Activated naive CD4-positive, alpha-beta T cell treated with anti-CD3 and anti-CD28 coated beads, Interleukin-2, amount 50 U/mL, for 24 hours (primary cell): Measurements from ENCODE around the gene DAZAP1.
A peak's percentile ranks its signal among the peaks of the same experiment; 100 is the strongest.

ENCODE experiments used
- H3K27ac Mint-ChIP-seq: one replicate; pipeline ENCODE4 v1.8.0; 2021; ENCODE audit warnings: mild to moderate bottlenecking, mixed read lengths
- H3K27me3 Mint-ChIP-seq: one replicate; pipeline ENCODE4 v1.8.0; 2021; ENCODE audit warnings: mixed read lengths
- H3K36me3 Mint-ChIP-seq: one replicate; pipeline ENCODE4 v1.8.0; 2021; ENCODE audit warnings: mixed read lengths
- H3K4me1 Mint-ChIP-seq: one replicate; pipeline ENCODE4 v1.8.0; 2021; ENCODE audit warnings: mixed read lengths
- H3K4me3 Mint-ChIP-seq: one replicate; pipeline ENCODE4 v1.8.0; 2021; ENCODE audit warnings: mild to moderate bottlenecking, mixed read lengths
- H3K9me3 Mint-ChIP-seq: one replicate; pipeline ENCODE4 v1.8.0; 2021; ENCODE audit warnings: mixed read lengths

DAZAP1 gene

DNA sequence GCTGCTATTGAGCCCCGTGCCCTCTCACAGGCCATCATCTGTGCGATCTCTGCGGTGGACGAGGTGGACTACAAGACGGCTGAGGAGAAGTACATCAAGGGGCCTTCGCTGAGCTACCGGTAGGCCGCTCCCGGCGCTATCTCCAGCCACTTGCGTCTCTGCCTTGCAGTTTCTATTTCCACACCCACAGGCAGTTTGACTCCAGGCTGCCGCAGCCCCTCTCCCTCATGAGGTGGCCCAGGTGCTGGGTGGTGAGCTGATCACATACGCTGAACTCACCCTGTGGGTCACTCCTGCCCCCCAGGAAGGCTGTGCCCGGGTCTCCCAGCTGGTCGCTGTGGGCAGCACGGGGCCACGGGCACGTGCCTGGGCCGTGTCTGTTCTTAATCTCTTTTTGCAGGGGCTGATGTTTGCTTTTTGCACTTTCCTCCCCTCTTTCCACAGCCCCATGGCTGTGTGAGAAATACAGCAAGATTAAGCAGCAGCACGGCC is 34.3 kb upstream of the DAZAP1 start:
- Mint-ChIP-seq H3K4me3 (no peak overlapping the region), H3K27me3 (no peaks in the 10 kb centered on the region), H3K4me1 (no peaks in the 10 kb centered on the region), H3K9me3 (no peaks in the 10 kb centered on the region), H3K36me3 (peaks cover 1% of the 10 kb centered on the region), H3K27ac (no peak overlapping the region)

DNA sequence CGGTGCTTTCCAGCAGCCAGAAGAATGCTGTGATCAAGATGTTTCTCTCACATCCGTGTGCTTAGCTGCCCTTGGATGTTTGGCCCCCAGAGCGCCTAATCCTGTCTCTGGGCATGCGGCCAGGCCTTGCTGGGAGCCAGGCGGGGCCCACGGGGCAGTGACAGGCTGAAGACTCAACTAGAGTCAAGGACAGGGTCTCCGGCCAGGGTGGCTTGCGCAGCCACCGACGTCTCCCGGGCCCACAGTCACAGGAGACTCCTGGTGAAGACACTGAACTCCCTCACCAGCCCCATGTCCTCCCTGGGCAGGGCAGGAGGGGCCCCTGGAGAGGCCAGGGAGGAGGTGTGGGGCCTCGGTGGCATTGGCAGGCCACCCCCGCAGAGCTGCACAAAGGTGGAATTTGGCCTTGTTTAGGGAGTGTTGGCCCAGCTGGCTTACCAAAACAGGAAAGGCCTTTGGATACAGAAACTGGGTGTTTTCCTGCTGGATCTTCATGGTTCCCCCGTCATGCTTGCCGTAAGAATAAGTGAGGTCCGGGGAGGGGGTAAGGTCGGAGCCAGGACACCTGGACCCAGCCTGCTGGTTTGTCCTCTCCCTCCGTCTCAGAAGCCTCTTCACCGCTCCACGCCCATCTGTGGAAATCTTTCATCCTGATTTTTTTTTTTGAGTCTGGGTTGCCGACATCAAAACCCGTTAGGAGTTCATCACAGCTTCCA is 33.7 kb upstream of the DAZAP1 start:
- Mint-ChIP-seq H3K36me3 (peaks cover 1% of the 10 kb centered on the region), H3K4me3 (no peak overlapping the region), H3K9me3 (no peaks in the 10 kb centered on the region), H3K27ac (no peak overlapping the region), H3K4me1 (no peaks in the 10 kb centered on the region), H3K27me3 (no peaks in the 10 kb centered on the region)

DNA sequence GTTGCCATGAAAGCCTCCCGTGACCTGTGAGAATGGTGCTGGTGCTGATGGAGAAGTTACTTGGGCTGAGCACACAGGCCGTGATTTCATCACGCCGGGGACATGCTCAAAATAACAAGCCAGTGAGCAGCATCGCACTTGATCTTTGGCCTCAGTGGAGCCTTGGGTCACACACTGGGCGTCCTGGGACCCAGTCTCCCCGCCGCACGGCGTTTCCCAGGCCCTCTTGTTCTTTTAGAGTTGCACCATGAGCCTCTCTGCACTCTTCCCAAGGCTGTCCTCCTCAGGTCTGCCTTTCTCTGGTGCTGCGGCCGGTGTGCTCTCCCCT is 33.2 kb upstream of the DAZAP1 start:
- Mint-ChIP-seq H3K9me3 (no peaks in the 10 kb centered on the region), H3K27ac (no peak overlapping the region), H3K27me3 (no peaks in the 10 kb centered on the region), H3K4me3 (no peak overlapping the region), H3K36me3 (peaks cover 1% of the 10 kb centered on the region), H3K4me1 (no peaks in the 10 kb centered on the region)

DNA sequence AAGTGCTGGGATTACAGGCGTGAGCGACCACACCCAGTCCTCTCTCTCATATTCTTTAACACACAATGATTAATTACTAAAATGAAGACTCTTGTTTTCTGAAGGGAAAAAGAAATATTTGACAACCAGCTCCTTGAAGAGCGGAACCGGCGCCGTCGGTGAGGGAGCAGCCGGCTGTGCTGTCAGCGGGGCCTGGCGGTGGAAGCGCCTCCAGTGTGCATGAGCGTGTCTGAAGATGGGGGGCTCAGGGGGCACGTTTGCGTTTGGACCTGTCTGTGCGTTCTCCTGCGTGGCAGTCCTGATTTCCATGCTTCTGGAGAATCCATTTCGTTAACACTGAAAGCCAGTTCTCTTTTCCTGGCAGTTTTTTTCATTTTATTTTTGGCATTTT is 31.0 kb upstream of the DAZAP1 start:
- Mint-ChIP-seq H3K9me3 (no peaks in the 10 kb centered on the region), H3K27me3 (no peaks in the 10 kb centered on the region), H3K4me1 (no peaks in the 10 kb centered on the region), H3K27ac (no peak overlapping the region), H3K4me3 (no peak overlapping the region), H3K36me3 (peaks cover 1% of the 10 kb centered on the region)

DNA sequence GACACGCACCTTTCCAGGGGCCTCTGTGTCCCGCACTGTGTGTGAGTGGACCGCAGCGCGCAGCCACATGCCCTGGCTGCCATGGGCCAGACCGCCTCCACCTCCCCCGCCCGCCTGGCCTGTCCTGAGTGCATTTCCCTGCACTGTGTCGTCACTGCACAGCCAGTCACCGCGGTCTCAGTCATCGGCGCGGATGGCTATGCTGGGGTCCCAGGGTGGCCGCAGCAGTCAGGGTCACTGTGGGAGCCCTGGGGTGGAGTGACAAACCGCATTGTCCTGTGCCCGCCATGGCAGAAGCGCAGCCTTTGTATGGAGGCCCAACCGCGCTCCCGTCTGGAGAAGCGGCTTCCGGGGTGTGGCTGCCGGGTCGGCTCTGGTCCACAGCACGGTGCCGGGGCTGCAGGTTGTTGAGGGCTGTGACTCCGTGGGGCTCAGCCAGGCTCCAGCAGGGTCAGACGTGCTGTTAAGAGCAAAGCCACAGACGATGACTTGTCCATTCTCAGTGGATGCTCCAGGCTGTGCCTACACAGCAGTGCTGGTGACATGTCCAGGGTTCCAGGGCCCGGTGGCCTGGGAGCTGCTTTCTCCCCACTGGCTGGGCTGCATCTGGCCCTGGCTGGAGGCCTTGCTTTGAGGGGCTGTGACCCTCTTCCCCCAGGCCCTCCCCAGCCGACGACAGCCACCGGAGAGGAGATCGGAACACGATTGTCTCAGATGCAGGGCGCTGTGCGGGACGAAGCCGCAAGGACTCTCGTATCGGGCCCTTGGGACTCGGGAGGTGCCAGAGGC is 30.0 kb upstream of the DAZAP1 start:
- Mint-ChIP-seq H3K27ac (no peak overlapping the region), H3K9me3 (no peaks in the 10 kb centered on the region), H3K27me3 (no peaks in the 10 kb centered on the region), H3K36me3 (peaks cover 1% of the 10 kb centered on the region), H3K4me1 (no peaks in the 10 kb centered on the region), H3K4me3 (no peak overlapping the region)

DNA sequence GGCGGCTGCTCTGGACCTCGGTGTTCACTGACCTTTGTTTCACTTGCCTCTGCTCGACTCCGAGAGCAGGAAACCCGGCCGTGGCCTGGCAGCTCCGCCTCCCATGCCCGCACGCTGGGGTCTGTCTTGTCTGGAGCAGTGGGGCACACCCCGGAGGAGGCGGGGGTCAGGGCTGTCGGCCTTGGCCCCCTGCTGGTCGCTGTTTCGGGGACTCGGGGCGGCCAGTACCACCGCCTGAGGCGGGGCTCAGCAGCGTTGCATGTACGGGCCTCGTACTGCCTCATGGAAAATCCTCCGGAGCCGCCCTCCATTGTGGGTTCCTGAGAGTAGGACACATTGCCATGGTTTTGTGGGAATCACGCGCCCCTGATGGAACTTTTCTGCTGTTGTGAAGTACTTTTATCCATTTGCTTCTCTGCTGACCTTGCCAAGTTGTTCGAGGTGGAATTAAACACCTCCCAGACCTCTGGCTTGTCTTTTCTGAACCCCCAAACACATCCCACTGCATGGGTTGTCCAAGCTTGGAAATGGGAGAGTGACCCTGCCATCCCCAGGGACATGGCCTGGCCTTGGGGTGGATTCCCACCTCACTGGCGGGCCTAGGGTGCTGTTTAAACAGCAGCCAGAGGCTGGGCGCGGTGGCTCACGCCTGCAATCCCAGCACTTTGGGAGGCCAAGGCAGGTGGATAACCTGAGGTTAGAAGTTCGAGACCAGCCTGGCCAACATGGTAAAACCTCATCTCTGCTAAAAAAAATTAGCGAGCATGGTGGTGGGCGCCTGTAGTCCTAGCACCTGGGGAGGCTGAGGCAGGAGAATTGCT is 29.2 kb upstream of the DAZAP1 start:
- peaks cover 2% of the 10 kb centered on the region for H3K4me1 Mint-ChIP-seq
- H3K36me3 Mint-ChIP-seq: peaks cover 1% of the 10 kb centered on the region

DNA sequence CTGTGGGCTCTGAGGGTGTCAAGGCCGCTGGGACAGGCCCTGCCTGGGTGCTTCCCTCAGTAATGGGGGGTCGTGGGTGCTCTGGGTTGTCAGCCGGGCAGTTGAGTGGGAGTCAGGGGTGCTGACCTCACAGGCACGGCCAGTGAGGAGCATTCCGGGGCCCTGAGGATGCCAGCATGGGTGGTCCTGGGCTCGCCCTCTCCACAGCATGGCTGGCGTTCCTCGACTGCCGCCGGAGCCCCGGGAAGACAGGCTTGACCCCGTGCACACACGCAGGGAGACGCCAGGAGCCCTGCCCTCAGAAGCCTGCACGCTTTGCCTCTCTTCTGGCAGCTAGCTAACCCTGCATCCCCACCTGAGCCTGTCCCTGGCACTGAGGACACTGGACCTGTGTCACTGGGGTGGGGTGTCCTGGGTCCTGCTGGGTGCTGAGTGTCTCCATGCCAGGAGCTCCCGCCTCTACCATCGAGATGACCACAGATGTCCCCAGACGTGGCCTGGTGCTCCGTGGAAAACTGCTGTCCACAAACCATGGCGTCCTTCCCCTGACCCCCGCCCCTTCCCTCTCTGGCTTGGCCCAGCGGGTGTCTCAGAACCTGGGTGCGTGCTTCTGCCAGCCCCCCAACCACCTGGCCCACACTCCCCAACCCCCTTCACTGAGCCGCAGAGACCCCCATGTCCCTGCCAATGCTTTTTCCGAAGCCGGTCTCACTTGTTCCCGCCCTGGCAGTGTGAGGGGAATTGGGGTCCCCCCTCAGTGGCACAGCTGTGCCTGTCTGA is 28.1 kb upstream of the DAZAP1 start:
- no peak overlapping the region for H3K27ac Mint-ChIP-seq
- H3K27me3 Mint-ChIP-seq: peaks cover 3% of the 10 kb centered on the region
- no peaks in the 10 kb centered on the region for H3K9me3 Mint-ChIP-seq
- peaks cover 7% of the 10 kb centered on the region for H3K4me1 Mint-ChIP-seq
- no peak overlapping the region for H3K4me3 Mint-ChIP-seq
- H3K36me3 Mint-ChIP-seq: peaks cover 4% of the 10 kb centered on the region

More for the DNA sequence above, 29.2 kb upstream of the DAZAP1 start:
- Mint-ChIP-seq H3K4me3 (no peak overlapping the region), H3K9me3 (no peaks in the 10 kb centered on the region), H3K27me3 (no peaks in the 10 kb centered on the region), H3K27ac (no peak overlapping the region)

DNA sequence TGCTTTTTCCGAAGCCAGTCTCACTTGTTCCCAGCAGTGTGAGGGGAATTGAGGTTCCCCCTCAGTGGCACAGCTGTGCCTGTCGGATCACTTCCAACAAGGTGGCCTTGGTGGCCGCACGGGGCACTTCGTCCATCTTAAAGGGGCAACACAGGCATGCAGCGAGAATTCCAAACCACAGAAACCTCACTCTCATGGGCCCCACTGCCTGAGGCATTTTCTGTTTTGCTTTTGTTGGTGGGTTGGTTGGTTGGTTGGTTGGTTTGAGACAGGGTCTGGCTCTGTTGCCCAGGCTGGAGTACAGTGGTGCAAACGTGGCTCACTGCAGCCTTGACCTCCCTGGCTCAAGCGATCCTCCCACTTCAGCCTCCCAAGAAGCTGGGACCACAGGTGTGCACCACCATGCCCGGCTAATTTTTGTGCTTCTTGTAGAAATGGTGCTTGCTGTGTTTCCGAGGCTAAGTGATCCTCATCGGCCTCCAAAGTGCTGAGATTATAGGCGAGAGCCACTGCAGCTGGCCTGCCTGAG is 27.4 kb upstream of the DAZAP1 start:
- peaks cover 4% of the 10 kb centered on the region for H3K36me3 Mint-ChIP-seq
- H3K4me3 Mint-ChIP-seq: no peak overlapping the region
- H3K4me1 Mint-ChIP-seq: peaks cover 13% of the 10 kb centered on the region
- H3K27ac Mint-ChIP-seq: no peak overlapping the region
- no peaks in the 10 kb centered on the region for H3K9me3 Mint-ChIP-seq
- H3K27me3 Mint-ChIP-seq: peaks cover 3% of the 10 kb centered on the region

DNA sequence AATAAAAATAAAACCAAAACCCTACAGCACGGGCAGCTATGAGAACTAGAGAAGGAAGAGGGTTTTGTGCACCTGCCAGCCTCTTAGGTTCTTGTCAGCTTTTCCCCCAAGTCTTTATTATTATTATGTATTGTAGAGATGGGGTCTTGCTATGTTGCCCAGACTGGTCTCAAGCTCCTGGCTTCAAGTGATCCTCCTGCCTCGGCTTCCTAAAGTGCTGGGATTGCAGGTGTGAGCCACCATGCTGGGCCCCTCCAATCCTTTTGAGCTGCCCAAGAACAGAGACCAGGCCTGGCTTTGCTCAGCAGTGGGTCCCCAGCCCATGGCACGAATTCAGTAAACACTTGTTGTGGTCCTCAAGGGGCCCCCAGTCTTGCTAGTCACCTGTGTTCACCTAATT is 25.1 kb upstream of the DAZAP1 start:
- Mint-ChIP-seq H3K4me1 (peaks cover 22% of the 10 kb centered on the region), H3K36me3 (peaks cover 4% of the 10 kb centered on the region), H3K27me3 (peaks cover 3% of the 10 kb centered on the region), H3K4me3 (no peak overlapping the region), H3K9me3 (no peaks in the 10 kb centered on the region), H3K27ac (no peak overlapping the region)

DNA sequence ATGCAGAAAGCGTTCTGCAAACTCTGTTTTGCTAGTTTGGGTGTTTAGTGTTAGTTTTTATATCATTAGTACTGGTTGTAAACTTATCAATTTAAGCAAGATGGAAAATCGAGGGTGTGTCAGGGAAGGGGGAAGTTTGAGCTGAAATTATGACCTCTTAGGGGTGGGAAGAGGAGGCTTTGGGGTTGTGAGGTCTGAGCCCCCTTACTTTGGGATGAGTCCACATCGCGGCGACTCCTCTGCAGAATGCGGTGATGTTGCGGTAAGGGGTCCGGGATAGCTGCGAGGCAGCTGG is 24.4 kb upstream of the DAZAP1 start:
- Mint-ChIP-seq H3K4me1 (peaks cover 22% of the 10 kb centered on the region), H3K4me3 (peak overlapping the region; percentile 91), H3K27me3 (peaks cover 3% of the 10 kb centered on the region), H3K27ac (peak overlapping the region; percentile 100), H3K9me3 (no peaks in the 10 kb centered on the region), H3K36me3 (peaks cover 4% of the 10 kb centered on the region)

DNA sequence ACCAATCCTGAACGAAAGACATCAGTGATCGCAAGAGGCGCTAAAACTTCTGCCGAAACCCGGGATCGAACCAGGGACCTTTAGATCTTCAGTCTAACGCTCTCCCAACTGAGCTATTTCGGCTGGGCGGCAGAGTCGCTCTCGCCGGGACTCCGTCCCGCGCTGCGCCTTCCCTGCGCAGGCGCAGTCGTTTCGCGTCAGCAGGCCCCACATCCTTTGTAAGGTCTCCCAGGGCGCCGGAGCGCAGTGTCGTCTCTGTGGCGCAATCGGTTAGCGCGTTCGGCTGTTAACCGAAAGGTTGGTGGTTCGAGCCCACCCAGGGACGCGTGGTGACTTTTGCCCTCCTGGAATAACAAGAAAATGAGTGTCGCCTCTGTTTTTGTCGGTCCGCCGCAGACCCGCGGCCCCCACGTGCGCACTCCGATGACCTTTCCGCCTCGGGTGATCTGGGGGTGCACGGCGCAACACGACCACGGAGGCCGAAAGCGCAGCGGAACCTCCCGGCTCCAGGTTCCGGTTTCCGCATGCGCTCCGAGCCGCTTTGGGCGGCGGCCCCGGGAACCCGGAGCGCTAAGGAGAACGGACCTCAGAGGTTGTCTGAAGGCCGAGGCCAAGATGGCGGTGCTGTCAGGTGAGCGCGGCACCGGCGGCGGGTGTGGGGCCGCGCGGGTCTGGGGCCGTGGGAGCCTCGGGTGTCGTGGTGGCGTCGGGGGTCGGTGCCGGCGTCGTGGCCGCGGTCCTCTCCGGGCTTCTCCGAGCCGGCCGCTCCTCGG is 23.9 kb upstream of the DAZAP1 start, which contains the start of gene NDUFS7:
NDUFS7 (plus strand) TSS at position 596 of the 773 bp plus-strand sequence; CDS start at position 616, 20 bp downstream.
- H3K36me3 Mint-ChIP-seq: peaks cover 6% of the 10 kb centered on the region
- peak within 1 kb of the TSS; percentile 100 for H3K27ac Mint-ChIP-seq
- H3K9me3 Mint-ChIP-seq: no peaks in the 10 kb centered on the region
- peaks cover 22% of the 10 kb centered on the region for H3K4me1 Mint-ChIP-seq
- H3K27me3 Mint-ChIP-seq: peaks cover 3% of the 10 kb centered on the region
- peak within 1 kb of the TSS; percentile 91 for H3K4me3 Mint-ChIP-seq

DNA sequence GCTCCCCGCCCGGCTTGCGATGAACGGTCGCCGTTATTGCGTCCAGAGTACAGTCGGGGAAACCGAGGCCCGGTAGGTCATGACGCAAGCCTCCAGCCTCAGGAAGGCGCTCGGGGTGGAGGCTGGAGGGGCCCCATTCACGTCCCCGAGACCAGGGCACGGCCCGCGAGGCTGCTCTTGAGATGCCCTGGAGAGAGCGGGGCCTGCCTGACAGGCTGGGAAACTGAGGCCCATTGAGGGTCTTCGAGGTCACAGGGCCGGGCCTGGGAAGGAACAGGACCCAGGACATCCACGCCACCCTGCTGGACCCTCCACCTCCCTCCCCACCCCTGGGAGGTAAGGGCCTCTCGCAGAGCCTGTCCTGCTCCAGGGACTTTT is 23.3 kb upstream of the DAZAP1 start:
- peaks cover 3% of the 10 kb centered on the region for H3K27me3 Mint-ChIP-seq
- peaks cover 26% of the 10 kb centered on the region for H3K4me1 Mint-ChIP-seq
- peaks cover 6% of the 10 kb centered on the region for H3K36me3 Mint-ChIP-seq
- H3K27ac Mint-ChIP-seq: peak overlapping the region; percentile 78
- peak overlapping the region; percentile 91 for H3K4me3 Mint-ChIP-seq
- no peaks in the 10 kb centered on the region for H3K9me3 Mint-ChIP-seq

DNA sequence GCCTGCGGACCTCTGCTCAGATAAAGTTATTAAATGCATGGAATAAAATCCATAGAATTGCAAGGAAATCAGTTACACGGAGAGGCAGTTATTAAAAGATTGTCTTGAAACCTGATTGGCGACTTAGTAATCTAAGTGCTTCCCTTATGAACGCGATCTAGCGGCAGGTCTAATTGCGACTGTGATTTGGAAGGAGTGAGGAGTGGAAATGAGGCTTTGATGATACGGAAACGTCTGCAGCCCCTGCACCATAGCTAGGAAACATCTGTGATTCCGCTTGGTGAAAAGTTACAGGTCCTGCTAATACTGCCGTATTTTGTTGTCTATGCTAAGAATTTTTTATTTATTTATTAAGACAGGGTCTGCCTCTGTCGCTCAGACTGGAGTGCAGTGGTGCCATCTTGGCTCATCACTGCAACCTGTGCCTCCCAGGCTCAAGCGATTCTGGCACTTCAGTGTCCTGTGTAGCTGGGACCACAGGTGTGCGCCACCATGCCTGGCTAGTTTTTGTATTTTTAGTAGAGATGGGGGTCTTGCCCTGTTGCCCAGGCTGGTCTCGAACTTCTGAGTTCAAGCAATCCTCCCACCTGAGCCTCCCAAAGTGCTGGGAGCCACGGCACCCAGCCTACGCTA is 22.8 kb upstream of the DAZAP1 start:
- no peaks in the 10 kb centered on the region for H3K9me3 Mint-ChIP-seq
- peak overlapping the region; percentile 91 for H3K4me3 Mint-ChIP-seq
- peaks cover 26% of the 10 kb centered on the region for H3K4me1 Mint-ChIP-seq
- H3K36me3 Mint-ChIP-seq: peaks cover 6% of the 10 kb centered on the region
- H3K27ac Mint-ChIP-seq: peak overlapping the region; percentile 78
- peaks cover 3% of the 10 kb centered on the region for H3K27me3 Mint-ChIP-seq

DNA sequence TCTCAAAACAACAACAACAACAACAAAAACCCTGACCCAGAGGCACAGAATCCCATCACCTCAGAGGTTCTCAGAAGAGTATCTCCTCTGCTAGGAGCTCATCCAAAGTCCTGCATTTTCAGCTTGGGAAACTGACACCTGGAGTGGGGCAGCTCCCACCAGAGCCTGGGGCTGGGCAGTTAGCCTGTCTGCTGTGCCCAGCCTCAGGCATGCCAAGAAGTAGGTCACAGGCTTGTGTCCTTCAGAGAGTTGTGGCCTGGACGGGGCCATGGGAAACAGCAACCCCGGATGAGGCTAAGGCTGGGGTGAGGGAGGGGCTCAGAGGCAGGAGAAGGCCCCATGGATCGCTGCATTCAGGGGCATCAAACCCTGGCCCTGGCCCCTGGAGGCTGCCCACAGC is 21.6 kb upstream of the DAZAP1 start:
- Mint-ChIP-seq H3K36me3 (peaks cover 6% of the 10 kb centered on the region), H3K27ac (no peak overlapping the region), H3K4me3 (no peak overlapping the region)

More for the DNA sequence above, 21.6 kb upstream of the DAZAP1 start:
- Mint-ChIP-seq H3K9me3 (no peaks in the 10 kb centered on the region), H3K4me1 (peaks cover 26% of the 10 kb centered on the region), H3K27me3 (peaks cover 3% of the 10 kb centered on the region)
